Hematopoietic multipotent progenitor cell (in vitro differentiated cells): ENCODE data around the gene TMEM184A. TPM values are rescaled to one million over a fixed set of nuclear protein-coding genes. Genes with fewer than 3 reads are reported as not detected.

ENCODE experiments used
- DNase-seq, 3 donors: peaks; one replicate each; pipeline ENCODE4 v3.0.0-alpha.2; 2011 to 2015; ENCODE audit warnings: low read depth in 2 of 3, low spot score in 2 of 3
- total RNA-seq: library from RNA; depleted of rRNA; stranded (reverse); fragments of >200 nt; gene quantifications from one replicate; pipeline ENCODE4 v1.2.3, GENCODE V29; 2012

Gene TMEM184A
- total RNA-seq, 1 donor = 0.27 TPM

GRCh38 chr7:1540776-1541271, 15.2 kb downstream of the TMEM184A start:
- DNase-seq = no peak

GRCh38 chr7:1539882-1540775, 15.9 kb downstream of the TMEM184A start:
- DNase-seq = no peak

DNA sequence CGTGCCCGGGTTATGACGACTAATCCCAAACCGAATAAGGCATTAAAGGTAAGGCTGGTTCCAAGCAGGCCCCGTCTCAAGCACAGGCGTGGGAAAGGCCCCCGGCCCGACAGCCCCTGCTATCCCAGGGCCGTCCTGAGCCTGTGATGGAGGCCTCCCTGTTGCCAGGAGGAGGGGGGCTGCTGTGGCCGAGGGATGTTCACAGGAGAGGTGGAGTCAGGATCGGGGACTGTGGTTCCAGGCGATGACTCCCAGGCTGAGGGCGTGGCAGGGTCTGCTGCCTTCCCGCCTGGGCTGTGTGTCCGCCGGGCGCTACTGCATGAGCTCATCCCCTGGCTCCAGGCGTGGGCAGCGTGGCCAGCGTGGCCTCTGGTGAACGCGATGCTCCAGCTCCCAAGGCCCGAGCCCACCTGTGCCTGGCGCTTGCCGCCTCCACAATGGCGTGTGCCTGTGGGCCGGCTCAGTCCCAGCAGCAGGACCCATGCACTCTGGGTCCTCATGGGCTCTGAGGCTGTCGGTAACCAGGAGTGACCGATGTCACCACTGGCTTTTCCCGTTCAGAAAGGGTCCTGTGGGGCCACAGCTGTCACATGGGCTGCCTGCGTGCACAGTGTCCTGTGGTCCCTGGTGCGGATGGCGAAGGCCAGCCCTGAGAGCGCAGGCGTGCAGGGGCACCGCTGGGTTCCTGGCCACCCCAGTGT, 16.7 kb downstream of the TMEM184A start:
- DNase-seq = no peak

DNA sequence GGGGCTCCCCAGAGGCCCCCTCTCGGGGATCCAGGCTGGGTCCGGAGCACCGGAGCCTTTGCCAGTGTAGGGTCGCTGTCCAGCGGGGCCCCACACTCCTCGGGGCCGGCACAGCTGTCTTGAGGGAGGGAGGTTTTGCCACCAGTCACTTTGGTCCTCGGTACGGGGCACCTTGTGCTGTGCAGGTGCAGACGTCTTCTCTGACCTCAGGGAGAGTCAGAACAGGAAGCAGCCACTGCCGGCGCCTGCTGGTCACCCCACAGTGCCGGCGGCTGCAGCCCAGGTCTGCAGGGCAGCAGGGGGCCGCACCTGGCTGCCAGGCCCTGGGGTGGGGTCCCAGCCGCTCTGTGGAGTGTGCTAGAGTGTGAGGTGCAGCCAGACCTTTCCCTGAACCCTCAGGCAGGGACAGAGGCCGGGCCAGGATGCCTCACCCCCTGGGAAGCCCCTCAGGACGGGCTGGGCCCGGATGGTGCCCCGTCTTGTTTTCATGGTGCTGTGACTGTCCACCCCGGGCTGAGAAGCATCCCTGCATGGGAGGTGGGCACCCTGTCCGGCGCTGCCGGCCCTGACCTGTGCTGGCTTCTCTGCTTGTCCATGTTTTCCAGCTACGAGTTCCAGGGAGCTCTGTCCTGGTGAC, 17.3 kb downstream of the TMEM184A start:
- no peak for DNase-seq

- peak in 1 of 3 donors; percentile 56 for DNase-seq
These were observed 18.2 kb downstream of the TMEM184A start for GRCh38 chr7:1537535-1538412.

GRCh38 chr7:1536743-1537534, 19.1 kb downstream of the TMEM184A start:
- no peak for DNase-seq

DNA sequence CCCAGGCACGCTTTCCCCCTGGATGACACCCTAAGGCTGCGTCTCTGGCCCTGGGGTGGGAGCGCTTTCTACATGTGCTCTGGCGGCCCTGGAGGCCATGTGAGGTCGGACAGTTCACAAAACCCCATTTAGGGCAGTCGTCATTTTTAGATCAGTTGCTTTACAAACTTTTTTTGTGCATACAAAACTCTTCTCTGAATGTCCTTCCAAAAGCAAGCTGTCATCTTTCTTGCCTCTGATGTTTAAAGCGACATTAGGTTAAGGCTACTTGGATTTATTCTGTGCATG, 19.6 kb downstream of the TMEM184A start:
- no peak for DNase-seq

GRCh38 chr7:1535701-1536454, 20.1 kb downstream of the TMEM184A start:
- DNase-seq = no peak

GRCh38 chr7:1535100-1535458, 20.9 kb downstream of the TMEM184A start:
- DNase-seq = no peak

- DNase-seq = no peak
These were observed 21.5 kb downstream of the TMEM184A start for GRCh38 chr7:1534330-1535099.

- peak in 2 of 3 donors; percentile 64 to 70 for DNase-seq
These were observed 22.3 kb downstream of the TMEM184A start for GRCh38 chr7:1533547-1534329.

- DNase-seq = no peak
These were observed 22.8 kb downstream of the TMEM184A start for GRCh38 chr7:1533255-1533546.

GRCh38 chr7:1532456-1533254, 23.4 kb downstream of the TMEM184A start:
- DNase-seq = peak in 2 of 3 donors; percentile 79 to 82

DNA sequence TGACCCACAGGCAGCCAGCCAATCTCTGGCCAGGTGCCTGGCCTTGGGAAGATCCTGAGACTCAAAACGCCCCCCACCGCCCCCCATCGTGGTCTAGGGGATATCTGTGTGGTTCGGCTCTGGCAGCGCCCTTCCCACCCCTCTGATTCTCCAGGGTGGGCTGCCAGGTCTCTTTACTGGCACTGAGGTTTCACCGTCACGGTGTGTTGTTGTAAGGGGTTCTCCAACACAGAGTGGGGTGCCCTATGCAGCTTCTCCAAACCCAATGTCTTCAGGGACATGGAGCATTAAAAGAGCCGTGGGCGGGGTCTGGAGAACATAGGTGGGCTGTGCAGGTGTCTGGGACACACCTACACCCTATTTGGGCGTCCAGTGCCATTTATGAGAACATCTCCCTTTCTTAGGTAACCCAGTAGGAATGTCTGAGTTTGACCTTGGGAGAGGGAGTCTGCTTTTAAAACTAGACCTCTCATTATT, 24.0 kb downstream of the TMEM184A start:
- DNase-seq = no peak

GRCh38 chr7:1531263-1531978, 24.6 kb downstream of the TMEM184A start:
- DNase-seq = peak in 1 of 3 donors; percentile 17

DNA sequence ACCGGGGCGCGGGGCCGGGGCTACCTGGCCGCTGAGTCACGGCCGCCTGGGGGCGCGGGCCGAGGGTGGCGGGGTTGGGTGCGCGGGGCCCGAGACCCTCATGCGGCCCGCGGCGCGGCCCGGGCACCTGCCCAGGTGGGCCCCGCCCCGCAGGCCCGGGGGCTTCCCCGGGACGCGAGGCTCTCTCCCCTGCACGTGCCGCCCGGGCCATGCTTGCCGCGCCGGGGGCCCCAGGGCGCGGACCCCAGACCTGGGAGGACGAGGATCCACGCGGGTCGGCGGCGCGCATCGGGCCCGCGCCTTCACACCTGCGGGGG, 25.1 kb downstream of the TMEM184A start:
- DNase-seq = peak in 1 of 3 donors; percentile 40
